T-helper 1 cell treated with Interleukin-12 subunit alpha and Interleukin-12 subunit beta and Interleukin-4 antibody, amounts not matched to agents 30 μg/mL and 1 μg/mL, for 36 hours (primary cell): ENCODE data around the gene SORCS1.

Source experiments
- H3K27ac Mint-ChIP-seq: one replicate; pipeline ENCODE4 v1.8.0; 2021; ENCODE audit warnings: mild to moderate bottlenecking, mixed read lengths
- H3K27me3 Mint-ChIP-seq: one replicate; pipeline ENCODE4 v1.8.0; 2021; ENCODE audit warnings: low read depth, mixed read lengths
- H3K36me3 Mint-ChIP-seq: one replicate; pipeline ENCODE4 v1.8.0; 2021; ENCODE audit warnings: low read depth, mixed read lengths
- H3K4me1 Mint-ChIP-seq: one replicate; pipeline ENCODE4 v1.8.0; 2021; ENCODE audit warnings: low read depth, mixed read lengths
- H3K4me3 Mint-ChIP-seq: one replicate; pipeline ENCODE4 v1.8.0; 2021; ENCODE audit warnings: mild to moderate bottlenecking, moderate library complexity, mixed read lengths
- H3K9me3 Mint-ChIP-seq: one replicate; pipeline ENCODE4 v1.8.0; 2021; ENCODE audit warnings: mixed read lengths

The SORCS1 gene

GRCh38 chr10:106609470-106610266, 554.8 kb downstream of the SORCS1 start:
- no peaks in the 10 kb centered on the region for H3K9me3 Mint-ChIP-seq
- no peaks in the 10 kb centered on the region for H3K36me3 Mint-ChIP-seq
- H3K27me3 Mint-ChIP-seq, result no peaks in the 10 kb centered on the region
- H3K27ac Mint-ChIP-seq, result no peak overlapping the region
- no peaks in the 10 kb centered on the region for H3K4me1 Mint-ChIP-seq
- H3K4me3 Mint-ChIP-seq, result no peak overlapping the region

- H3K4me1 Mint-ChIP-seq, result no peaks in the 10 kb centered on the region
Measured at GRCh38 chr10:106608066-106608465, 556.4 kb downstream of the SORCS1 start.

GRCh38 chr10:106595281-106595680, 569.2 kb downstream of the SORCS1 start:
- Mint-ChIP-seq H3K27ac (no peak overlapping the region), H3K36me3 (no peaks in the 10 kb centered on the region), H3K9me3 (no peaks in the 10 kb centered on the region), H3K27me3 (no peaks in the 10 kb centered on the region), H3K4me3 (no peak overlapping the region), H3K4me1 (no peaks in the 10 kb centered on the region)

More at GRCh38 chr10:106608066-106608465, 556.4 kb downstream of the SORCS1 start:
- Mint-ChIP-seq H3K4me3 (no peak overlapping the region), H3K27ac (no peak overlapping the region), H3K9me3 (no peaks in the 10 kb centered on the region), H3K36me3 (no peaks in the 10 kb centered on the region), H3K27me3 (no peaks in the 10 kb centered on the region)

GRCh38 chr10:106593876-106594275, 570.6 kb downstream of the SORCS1 start:
- no peaks in the 10 kb centered on the region for H3K27me3 Mint-ChIP-seq
- no peaks in the 10 kb centered on the region for H3K4me1 Mint-ChIP-seq
- no peak overlapping the region for H3K27ac Mint-ChIP-seq
- no peak overlapping the region for H3K4me3 Mint-ChIP-seq
- H3K36me3 Mint-ChIP-seq, result no peaks in the 10 kb centered on the region
- H3K9me3 Mint-ChIP-seq, result no peaks in the 10 kb centered on the region

- no peak overlapping the region for H3K4me3 Mint-ChIP-seq
- no peaks in the 10 kb centered on the region for H3K27me3 Mint-ChIP-seq
- no peak overlapping the region for H3K27ac Mint-ChIP-seq
- H3K36me3 Mint-ChIP-seq, result no peaks in the 10 kb centered on the region
- H3K9me3 Mint-ChIP-seq, result no peaks in the 10 kb centered on the region
- no peaks in the 10 kb centered on the region for H3K4me1 Mint-ChIP-seq
Measured at GRCh38 chr10:106592396-106592795, 572.1 kb downstream of the SORCS1 start.

- no peaks in the 10 kb centered on the region for H3K9me3 Mint-ChIP-seq
- H3K4me1 Mint-ChIP-seq, result no peaks in the 10 kb centered on the region
- H3K36me3 Mint-ChIP-seq, result no peaks in the 10 kb centered on the region
- no peaks in the 10 kb centered on the region for H3K27me3 Mint-ChIP-seq
- H3K4me3 Mint-ChIP-seq, result no peak overlapping the region
- H3K27ac Mint-ChIP-seq, result no peak overlapping the region
Measured at GRCh38 chr10:106582291-106582690, 582.2 kb downstream of the SORCS1 start.

GRCh38 chr10:106577756-106578155, 586.8 kb downstream of the SORCS1 start:
- H3K4me1 Mint-ChIP-seq, result no peaks in the 10 kb centered on the region
- H3K36me3 Mint-ChIP-seq, result no peaks in the 10 kb centered on the region
- no peak overlapping the region for H3K4me3 Mint-ChIP-seq
- H3K9me3 Mint-ChIP-seq, result no peaks in the 10 kb centered on the region
- H3K27me3 Mint-ChIP-seq, result no peaks in the 10 kb centered on the region
- H3K27ac Mint-ChIP-seq, result no peak overlapping the region

- H3K9me3 Mint-ChIP-seq, result no peaks in the 10 kb centered on the region
- no peaks in the 10 kb centered on the region for H3K4me1 Mint-ChIP-seq
- H3K4me3 Mint-ChIP-seq, result no peak overlapping the region
- no peak overlapping the region for H3K27ac Mint-ChIP-seq
- no peaks in the 10 kb centered on the region for H3K36me3 Mint-ChIP-seq
- no peaks in the 10 kb centered on the region for H3K27me3 Mint-ChIP-seq
Measured at GRCh38 chr10:106577266-106577665, 587.2 kb downstream of the SORCS1 start.

- Mint-ChIP-seq H3K27me3 (no peaks in the 10 kb centered on the region), H3K27ac (no peak overlapping the region), H3K4me1 (no peaks in the 10 kb centered on the region), H3K36me3 (no peaks in the 10 kb centered on the region), H3K9me3 (no peaks in the 10 kb centered on the region), H3K4me3 (no peak overlapping the region)
Measured at GRCh38 chr10:106576534-106576933, 588.0 kb downstream of the SORCS1 start.

- no peak overlapping the region for H3K4me3 Mint-ChIP-seq
- no peaks in the 10 kb centered on the region for H3K4me1 Mint-ChIP-seq
- H3K9me3 Mint-ChIP-seq, result no peaks in the 10 kb centered on the region
- no peak overlapping the region for H3K27ac Mint-ChIP-seq
- H3K36me3 Mint-ChIP-seq, result no peaks in the 10 kb centered on the region
- H3K27me3 Mint-ChIP-seq, result no peaks in the 10 kb centered on the region
Measured at GRCh38 chr10:106573106-106573505, 591.4 kb downstream of the SORCS1 start.

GRCh38 chr10:106571192-106571946, 593.1 kb downstream of the SORCS1 start:
- Mint-ChIP-seq H3K36me3 (no peaks in the 10 kb centered on the region), H3K27me3 (no peaks in the 10 kb centered on the region), H3K4me1 (no peaks in the 10 kb centered on the region), H3K9me3 (no peaks in the 10 kb centered on the region), H3K27ac (no peak overlapping the region), H3K4me3 (no peak overlapping the region)

- H3K4me1 Mint-ChIP-seq, result no peaks in the 10 kb centered on the region
- no peaks in the 10 kb centered on the region for H3K27me3 Mint-ChIP-seq
- no peak overlapping the region for H3K4me3 Mint-ChIP-seq
- no peaks in the 10 kb centered on the region for H3K36me3 Mint-ChIP-seq
- no peaks in the 10 kb centered on the region for H3K9me3 Mint-ChIP-seq
- no peak overlapping the region for H3K27ac Mint-ChIP-seq
Measured at GRCh38 chr10:106570268-106570667, 594.2 kb downstream of the SORCS1 start.

- Mint-ChIP-seq H3K4me3 (no peak overlapping the region), H3K36me3 (no peaks in the 10 kb centered on the region), H3K9me3 (no peaks in the 10 kb centered on the region), H3K4me1 (no peaks in the 10 kb centered on the region), H3K27ac (no peak overlapping the region), H3K27me3 (no peaks in the 10 kb centered on the region)
Measured at GRCh38 chr10:106567629-106568028, 596.9 kb downstream of the SORCS1 start.

- Mint-ChIP-seq H3K27ac (no peak overlapping the region), H3K36me3 (no peaks in the 10 kb centered on the region), H3K4me1 (no peaks in the 10 kb centered on the region), H3K9me3 (no peaks in the 10 kb centered on the region), H3K27me3 (no peaks in the 10 kb centered on the region), H3K4me3 (no peak overlapping the region)
Measured at GRCh38 chr10:106566873-106567272, 597.6 kb downstream of the SORCS1 start.

- Mint-ChIP-seq H3K27ac (no peak overlapping the region), H3K36me3 (no peaks in the 10 kb centered on the region), H3K27me3 (no peaks in the 10 kb centered on the region), H3K9me3 (no peaks in the 10 kb centered on the region), H3K4me3 (no peak overlapping the region), H3K4me1 (no peaks in the 10 kb centered on the region)
Measured at GRCh38 chr10:106565546-106565945, 599.0 kb downstream of the SORCS1 start.
